H1 (cell line): Measurements from ENCODE around the gene CPT2. TPM values are rescaled to one million over a fixed set of nuclear protein-coding genes. Genes with fewer than 3 reads are reported as not detected.

Experiments
- CTCF ChIA-PET: fragments of 300-600 bp; sonication (Branson Sonifier 250); formaldehyde crosslinking; loops from one replicate; lab custom pipeline; 2021; ENCODE audit not compliant: partially characterized antibody; lab: Charles Lee
- POLR2A ChIA-PET: fragments of 300-600 bp; sonication (Branson Sonifier 250); formaldehyde crosslinking; loops from one replicate; lab custom pipeline; 2021; ENCODE audit warnings: inconsistent platforms; ENCODE audit not compliant: partially characterized antibody; lab: Charles Lee
- DNase-seq, 2 experiments: peaks; one replicate each; pipeline versions ENCODE4 v3.0.0 to v3.0.0-alpha.2; 2010 to 2022; ENCODE audit warnings: low spot score in 2 of 2, low read depth in 1 of 2, mixed read lengths in 1 of 2
- FAIRE-seq: peaks from 2 replicates; lab custom pipeline; 2011; peaks lifted over from hg19 to GRCh38; lab: Jason Lieb, UNC
- H2AFZ ChIP-seq: 2 replicates; pipeline ENCODE4 v1.8.1; 2012; ENCODE audit warnings: low read length, inconsistent platforms
- H2AK5ac ChIP-seq: 2 replicates; pipeline ENCODE4 v1.6.1; 2013; ENCODE audit warnings: low read depth, low read length
- H2BK120ac ChIP-seq: replicated peaks from 2 replicates; pipeline ENCODE3; 2013; ENCODE audit warnings: low read depth, low read length, inconsistent platforms
- H2BK12ac ChIP-seq: 2 replicates; pipeline ENCODE4 v1.6.1; 2013; ENCODE audit warnings: low read depth, low read length
- H2BK15ac ChIP-seq: 2 replicates; pipeline ENCODE4 v1.6.1; 2013; ENCODE audit warnings: low read length
- H2BK20ac ChIP-seq: 2 replicates; pipeline ENCODE4 v1.6.1; 2013; ENCODE audit warnings: low read length
- H2BK5ac ChIP-seq: 2 replicates; pipeline ENCODE4 v1.6.1; 2013; ENCODE audit warnings: low read depth, low read length
- H3K14ac ChIP-seq: 2 replicates; pipeline ENCODE4 v1.6.1; 2013; ENCODE audit warnings: inconsistent platforms; ENCODE audit not compliant: insufficient read length
- H3K18ac ChIP-seq: 2 replicates; pipeline ENCODE4 v1.6.1; 2013; ENCODE audit warnings: low read length; ENCODE audit errors: extremely low read depth
- H3K23ac ChIP-seq: 2 replicates; pipeline ENCODE4 v1.6.1; 2013; ENCODE audit warnings: inconsistent platforms; ENCODE audit not compliant: insufficient read length
- H3K23me2 ChIP-seq: 2 replicates; pipeline ENCODE4 v1.6.1; 2013; ENCODE audit warnings: low read depth, low read length
- H3K27ac ChIP-seq: 2 replicates; pipeline ENCODE4 v1.6.1; 2011; ENCODE audit warnings: low read depth, low read length, inconsistent platforms
- H3K27me3 ChIP-seq, 4 experiments: replicated peaks in 1 of 4; 1 replicate in 1 of 4; 2 replicates in 3 of 4; pipeline versions ENCODE4 v1.6.1 to v1.8.1; 2011 to 2013; ENCODE audit warnings: low read length in 3 of 4, mild to moderate bottlenecking in 3 of 4, inconsistent platforms in 2 of 4, mixed read lengths in 2 of 4, moderate library complexity in 1 of 4; ENCODE audit not compliant: control insufficient read depth in 3 of 4, insufficient read depth in 3 of 4; ENCODE audit errors: extremely low read depth in 1 of 4
- H3K36me3 ChIP-seq, 4 experiments: 2 replicates each; pipeline versions ENCODE4 v1.6.1 to v1.8.1; 2011 to 2013; ENCODE audit warnings: mild to moderate bottlenecking in 4 of 4, low read length in 3 of 4, moderate library complexity in 2 of 4, control low read depth in 1 of 4, inconsistent platforms in 1 of 4; ENCODE audit not compliant: insufficient read depth in 4 of 4, control insufficient read depth in 2 of 4
- H3K4ac ChIP-seq: replicated peaks from 2 replicates; pipeline ENCODE3; 2013; ENCODE audit warnings: low read length, low read depth, mixed read lengths, inconsistent platforms; ENCODE audit not compliant: insufficient read length
- H3K4me1 ChIP-seq, 4 experiments: replicated peaks in 1 of 4; 1 replicate in 1 of 4; 2 replicates in 3 of 4; pipeline versions ENCODE4 v1.6.1 to v1.8.1; 2011 to 2013; ENCODE audit warnings: low read length in 3 of 4, inconsistent platforms in 2 of 4, mixed read lengths in 1 of 4; ENCODE audit not compliant: insufficient read depth in 4 of 4, control insufficient read depth in 3 of 4
- H3K4me2 ChIP-seq, 2 experiments: 2 replicates each; pipeline versions ENCODE4 v1.6.1 to v1.8.1; 2011 to 2013; ENCODE audit warnings: low read depth in 2 of 2, low read length in 2 of 2, control low read depth in 1 of 2, inconsistent platforms in 1 of 2, mild to moderate bottlenecking in 1 of 2; ENCODE audit not compliant: insufficient read depth in 1 of 2
- H3K4me3 ChIP-seq, 4 experiments: fragments of 200-600, 300-600 bp in 1 of 4; sonication (generic), shearing (Covaris generic), sonication (Bioruptor Twin) in 1 of 4; 2 replicates each; pipeline versions ENCODE4 v1.5.1 to v1.8.1; 2011 to 2016; ENCODE audit warnings: low read length in 4 of 4, low read depth in 3 of 4, control low read depth in 2 of 4, inconsistent platforms in 2 of 4, mild to moderate bottlenecking in 2 of 4, mixed read lengths in 1 of 4, moderate library complexity in 1 of 4; ENCODE audit not compliant: insufficient read depth in 2 of 4; ENCODE audit errors: extremely low read depth in 1 of 4
- H3K56ac ChIP-seq: replicated peaks from 2 replicates; pipeline ENCODE3; 2013; ENCODE audit warnings: low read depth, mild to moderate bottlenecking, mixed read lengths, low read length, inconsistent platforms; ENCODE audit not compliant: insufficient read length
- H3K79me1 ChIP-seq: 2 replicates; pipeline ENCODE4 v1.6.1; 2013; ENCODE audit warnings: low read depth, low read length, control low read depth
- H3K79me2 ChIP-seq, 2 experiments: 2 replicates each; pipeline versions ENCODE4 v1.6.1 to v1.8.1; 2012 to 2013; ENCODE audit warnings: low read length in 2 of 2, mild to moderate bottlenecking in 2 of 2, inconsistent platforms in 1 of 2; ENCODE audit not compliant: insufficient read depth in 2 of 2, control insufficient read depth in 1 of 2
- H3K9ac ChIP-seq, 4 experiments: replicated peaks in 1 of 4; 1 replicate in 1 of 4; 2 replicates in 3 of 4; pipeline versions ENCODE4 v1.6.1 to v1.8.1; 2011 to 2013; ENCODE audit warnings: low read depth in 3 of 4, low read length in 3 of 4, control low read depth in 2 of 4, mild to moderate bottlenecking in 2 of 4, moderate library complexity in 2 of 4, inconsistent platforms in 1 of 4; ENCODE audit errors: extremely low read depth in 1 of 4
- H3K9me3 ChIP-seq, 2 experiments: 2 replicates each; pipeline versions ENCODE4 v1.6.1 to v1.8.1; 2012 to 2013; ENCODE audit warnings: mild to moderate bottlenecking in 2 of 2, moderate library complexity in 2 of 2, control low read depth in 1 of 2, inconsistent platforms in 1 of 2, low read depth in 1 of 2, low read length in 1 of 2, mixed read lengths in 1 of 2; ENCODE audit not compliant: insufficient read depth in 2 of 2
- H4K20me1 ChIP-seq, 2 experiments: replicated peaks in 1 of 2; 2 replicates each; pipeline versions ENCODE3 to v1.8.1; 2011 to 2013; ENCODE audit warnings: inconsistent platforms in 2 of 2, low read length in 2 of 2, mild to moderate bottlenecking in 1 of 2; ENCODE audit not compliant: insufficient read depth in 2 of 2, control insufficient read depth in 1 of 2
- H4K5ac ChIP-seq: 2 replicates; pipeline ENCODE4 v1.6.1; 2013; ENCODE audit warnings: low read length, low read depth, mixed read lengths, inconsistent platforms; ENCODE audit not compliant: insufficient read length
- H4K8ac ChIP-seq: 2 replicates; pipeline ENCODE4 v1.8.0; 2013; ENCODE audit warnings: mild to moderate bottlenecking, moderate library complexity, low read length, inconsistent platforms; ENCODE audit not compliant: insufficient read depth; ENCODE audit errors: extremely low read depth
- H4K91ac ChIP-seq: replicated peaks from 2 replicates; pipeline ENCODE3; 2013; ENCODE audit warnings: low read length, mixed read lengths, inconsistent platforms; ENCODE audit not compliant: insufficient read length
- CBX5 ChIP-seq: fragments of 300-800, 300-1000 bp; sonication (generic); IDR thresholded peaks from 2 replicates; pipeline ENCODE4 v1.7.1; 2016; ENCODE audit warnings: antibody characterized with exemption, low read length, low read depth
- CHD2 ChIP-seq: IDR thresholded peaks from 2 replicates; pipeline ENCODE4 v1.6.1; 2012; ENCODE audit warnings: low read length, improper control_type of control experiment
- EP300 ChIP-seq, 2 experiments: IDR thresholded peaks; 1 replicate in 1 of 2; 2 replicates in 1 of 2; pipeline ENCODE4 v1.6.1; 2011 to 2012; ENCODE audit warnings: low read depth in 2 of 2, low read length in 2 of 2, mild to moderate bottlenecking in 2 of 2, borderline replicate concordance in 1 of 2, inconsistent platforms in 1 of 2, moderate library complexity in 1 of 2
- EZH2 ChIP-seq: fragments of 200-600 bp; sonication (generic); IDR thresholded peaks from 2 replicates; pipeline ENCODE4 v1.7.1; 2012; ENCODE audit warnings: low read depth, mild to moderate bottlenecking, moderate library complexity, low read length, inconsistent platforms; ENCODE audit not compliant: severe bottlenecking
- HDAC6 ChIP-seq: IDR thresholded peaks from one replicate; pipeline ENCODE4 v1.7.1; 2012; ENCODE audit warnings: low read depth, mild to moderate bottlenecking, inconsistent platforms, low read length, moderate library complexity
- RAD21 ChIP-seq, 2 experiments: IDR thresholded peaks in 1 of 2; conservative IDR thresholded peaks in 1 of 2; 2 replicates each; pipeline ENCODE4 v1.6.1; 2011; ENCODE audit warnings: low read depth in 2 of 2, low read length in 2 of 2, improper control_type of control experiment in 1 of 2, inconsistent platforms in 1 of 2, mild to moderate bottlenecking in 1 of 2, moderate library complexity in 1 of 2
- SAP30 ChIP-seq: fragments of 300-600 bp; sonication (generic); IDR thresholded peaks from 2 replicates; pipeline ENCODE4 v1.7.1; 2012; ENCODE audit warnings: low read length, moderate library complexity, mild to moderate bottlenecking, inconsistent platforms; ENCODE audit not compliant: insufficient read depth, insufficient replicate concordance
- SIX5 ChIP-seq: IDR thresholded peaks from 2 replicates; pipeline ENCODE4 v1.6.1; 2011; ENCODE audit warnings: mild to moderate bottlenecking, low read depth, low read length
- ZNF274 ChIP-seq: IDR thresholded peaks from 2 replicates; pipeline ENCODE4 v1.7.0; 2012; ENCODE audit warnings: low read length, borderline replicate concordance; ENCODE audit errors: extremely low read depth
- WGBS, 2 experiments: shearing (Covaris generic) in 1 of 2; methylation state at CpG; one replicate each; pipeline versions ENCODE4 v1.1.6 to v1.1.7; 2013 to 2015; ENCODE audit warnings: low lambda C conversion rate in 2 of 2, mixed read lengths in 2 of 2, inconsistent platforms in 1 of 2, low coverage in 1 of 2, missing lambda C conversion rate in 1 of 2; ENCODE audit not compliant: insufficient replicate concordance in 2 of 2, insufficient coverage in 1 of 2, insufficient read length in 1 of 2; ENCODE audit errors: extremely low coverage in 1 of 2, missing lambda C conversion rate in 1 of 2; 5-methylcytosine and 5-hydroxymethylcytosine counted together
- polyA plus RNA-seq, 7 experiments: library from polyadenylated mRNA; depleted of rRNA in 3 of 7; stranded (reverse) in 5 of 7; unstranded in 2 of 7; fragments of >200 nt in 5 of 7; fragments of 200-250 nt in 2 of 7; gene quantifications; 1 replicate in 5 of 7; 2 replicates in 1 of 7; 4 replicates in 1 of 7; pipeline versions ENCODE4 v1.2.1 to v1.2.3, GENCODE V29; 2011 to 2013; ENCODE audit warnings: missing spikeins in 2 of 7, mixed read lengths in 2 of 7
- total RNA-seq: library from RNA; stranded (reverse); fragmentation: NEBNext Ultra II Directional; extraction: Animal tissue kit (Norgen Biotek cat#: 25700); gene quantifications from 2 replicates; pipeline ENCODE4 v1.2.1, GENCODE V29; 2021
- TF ChIP-seq, protein P1 (sequence below): IDR thresholded peaks from 2 replicates; pipeline ENCODE4 v1.6.1; 2012; ENCODE audit warnings: inconsistent platforms

Gene CPT2
- total and polyA plus RNA-seq, 2 of the 8 experiments (the other 6 are each of a cell fraction or from before 2014, with no cell fraction given), result 23.9 to 25.5 TPM

DNA sequence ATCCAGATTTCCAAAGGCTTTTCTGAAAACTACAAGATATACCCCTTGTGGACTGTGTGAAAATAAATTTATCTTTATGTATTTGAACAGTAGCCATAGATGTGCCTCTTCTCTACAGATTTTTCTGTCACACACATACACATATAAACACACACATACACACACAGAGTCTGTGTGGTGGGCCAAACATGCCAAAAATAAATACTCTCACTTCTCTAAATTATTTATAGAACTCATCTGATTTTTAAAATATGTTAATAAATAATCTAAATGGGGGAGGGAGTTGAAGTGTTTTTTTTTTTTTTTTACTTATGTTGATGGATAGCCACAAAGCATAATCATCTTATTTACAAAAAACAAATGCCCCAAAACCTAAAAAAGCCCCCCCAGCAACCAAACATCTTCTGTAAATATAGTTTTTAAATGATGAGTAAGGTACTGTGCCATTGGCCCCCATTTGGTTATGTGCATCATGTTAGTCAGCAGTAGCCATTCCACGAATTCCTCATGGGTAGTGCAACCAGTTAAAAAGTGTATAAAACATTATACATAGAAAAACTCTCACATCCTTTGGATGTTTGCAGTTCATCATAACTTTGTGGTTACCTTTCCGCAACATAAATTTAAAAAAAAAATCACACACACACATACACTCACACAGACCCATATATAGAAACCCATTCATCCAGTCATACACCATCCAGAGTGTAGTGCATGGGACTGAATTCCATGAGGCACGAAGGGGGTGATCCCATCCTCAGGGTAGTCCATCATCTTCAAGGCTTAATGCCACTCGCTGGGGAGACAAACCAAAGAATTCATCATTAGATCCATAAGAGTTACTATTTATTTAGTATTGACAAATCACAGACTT lies 49.9 kb downstream of the CPT2 start:
- Histone ChIP-seq H3K36me3 (peaks cover 20 to 72% (median 54%) of the 10 kb centered on the region in 4 experiments), H3K79me1 (no peaks in the 10 kb centered on the region), H3K23ac (no peak overlapping the region), H3K9ac (no peak overlapping the region), H2BK12ac (no peak overlapping the region), H2BK20ac (no peak overlapping the region), H2BK5ac (no peak overlapping the region), H4K20me1 (peaks cover 0 to 1% of the 10 kb centered on the region in 2 experiments), H3K79me2 (no peaks in the 10 kb centered on the region), H3K9me3 (no peaks in the 10 kb centered on the region), H4K91ac (no peak overlapping the region), H2BK15ac (no peak overlapping the region), H3K4me2 (no peak overlapping the region), H2AFZ (no peak overlapping the region), H4K5ac (no peak overlapping the region), H3K4me3 (no peak overlapping the region), H4K8ac (no peak overlapping the region), H3K23me2 (no peaks in the 10 kb centered on the region), H3K27ac (no peak overlapping the region), H3K4ac (no peak overlapping the region), H3K4me1 (no peaks in the 10 kb centered on the region), H2AK5ac (no peak overlapping the region), H3K18ac (no peak overlapping the region), H2BK120ac (no peak overlapping the region), H3K56ac (no peak overlapping the region), H3K27me3 (no peaks in the 10 kb centered on the region), H3K14ac (no peak overlapping the region)
- TF ChIP-seq RAD21 (IDR thresholded peaks at IDR 0.05 in 1 of 2, conservative IDR thresholded peaks at IDR 0.05 in 1 of 2; ENCODE audit: low read depth in 2 of 2, low read length in 2 of 2), result no peak
- no peak for TF ChIP-seq ZNF274
- no peak for TF ChIP-seq EZH2
- TF ChIP-seq, protein P1, sequence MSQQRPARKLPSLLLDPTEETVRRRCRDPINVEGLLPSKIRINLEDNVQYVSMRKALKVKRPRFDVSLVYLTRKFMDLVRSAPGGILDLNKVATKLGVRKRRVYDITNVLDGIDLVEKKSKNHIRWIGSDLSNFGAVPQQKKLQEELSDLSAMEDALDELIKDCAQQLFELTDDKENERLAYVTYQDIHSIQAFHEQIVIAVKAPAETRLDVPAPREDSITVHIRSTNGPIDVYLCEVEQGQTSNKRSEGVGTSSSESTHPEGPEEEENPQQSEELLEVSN, result no peak
- TF ChIP-seq CHD2, result no peak
- TF ChIP-seq CBX5, result no peak
- TF ChIP-seq HDAC6, result no peak
- no peak for TF ChIP-seq SAP30
- TF ChIP-seq SIX5, result no peak
- no peak for TF ChIP-seq EP300 (IDR thresholded peaks at IDR 0.05; ENCODE audit: borderline replicate concordance in 1 of 2, low read depth in 2 of 2, low read length in 2 of 2)
- ChIA-PET CTCF (interaction anchor here (1.2 kb wide), 1 partner anchor 11 kb away, joined by 3 read pairs; no protein-coding TSS in a partner anchor), POLR2A (interaction anchor here (1.0 to 1.1 kb wide), 2 partner anchors 51 to 80 kb away, joined by 3 read pairs; no protein-coding TSS in a partner anchor)
- WGBS, 2 experiments, result 81% methylated on average over 4 of the region's 4 CpGs; no CpG with 5 or more reads in 1 of the 2 experiments
- FAIRE-seq (no peak), DNase-seq (no peak)
